GM19193 (cell line): Measurements from ENCODE around the gene XYLB.

Source experiments
- POLR2A ChIP-seq: IDR thresholded peaks from 4 replicates; pipeline ENCODE4 v1.6.1; 2011; ENCODE audit not compliant: insufficient read depth, insufficient read length; ENCODE audit errors: extremely low read depth

Gene XYLB

GRCh38 chr3:38345879-38346586 is 552 bp upstream of the XYLB start:
- no peak for TF ChIP-seq POLR2A

GRCh38 chr3:38347421-38348200 is 1.0 kb downstream of the XYLB start:
- no peak for TF ChIP-seq POLR2A

- no peak for TF ChIP-seq POLR2A
Measured at GRCh38 chr3:38348903-38349302, 2.3 kb downstream of the XYLB start.

- TF ChIP-seq POLR2A: no peak
Measured at GRCh38 chr3:38349684-38350359, 3.2 kb downstream of the XYLB start.

GRCh38 chr3:38353151-38353550 is 6.6 kb downstream of the XYLB start:
- TF ChIP-seq POLR2A: no peak

- TF ChIP-seq POLR2A: no peak
Measured at GRCh38 chr3:38354588-38355330, 8.2 kb downstream of the XYLB start.

GRCh38 chr3:38359038-38359437 is 12.5 kb downstream of the XYLB start:
- TF ChIP-seq POLR2A: no peak

GRCh38 chr3:38360345-38360744 is 13.8 kb downstream of the XYLB start:
- TF ChIP-seq POLR2A: no peak

GRCh38 chr3:38361496-38361895 is 14.9 kb downstream of the XYLB start:
- TF ChIP-seq POLR2A: no peak

GRCh38 chr3:38362825-38363224 is 16.2 kb downstream of the XYLB start:
- TF ChIP-seq POLR2A: no peak

GRCh38 chr3:38364721-38365400 is 18.3 kb downstream of the XYLB start:
- TF ChIP-seq POLR2A: no peak

- no peak for TF ChIP-seq POLR2A
Measured at GRCh38 chr3:38365469-38366062, 19.0 kb downstream of the XYLB start.

- TF ChIP-seq POLR2A: no peak
Measured at GRCh38 chr3:38366082-38366481, 19.5 kb downstream of the XYLB start.

- TF ChIP-seq POLR2A: no peak
Measured at GRCh38 chr3:38367779-38368178, 21.2 kb downstream of the XYLB start.
